DND-41 (cell line): ENCODE measurements around the gene ZFHX3.

Source experiments
- ATAC-seq: fragments of 200-7000 bp; cut with Tn5 transposase; 3 replicates; pipeline ENCODE4 v1.9.1; 2021; ENCODE audit warnings: low read depth; ENCODE audit not compliant: insufficient read depth
- DNase-seq: peaks from one replicate; pipeline ENCODE4 v3.0.0-alpha.2; 2020
- H2AFZ ChIP-seq: 2 replicates; pipeline ENCODE4 v1.6.0; 2012; ENCODE audit warnings: low read depth, low read length
- H3K27ac ChIP-seq: 2 replicates; pipeline ENCODE4 v1.5.1; 2012; ENCODE audit warnings: low read length, inconsistent platforms
- H3K27me3 ChIP-seq: fragments of 200-600 bp; sonication (generic); 2 replicates; pipeline ENCODE4 v1.6.0; 2012; ENCODE audit warnings: low read length, mild to moderate bottlenecking, inconsistent platforms; ENCODE audit not compliant: insufficient read depth, poor library complexity
- H3K36me3 ChIP-seq: 2 replicates; pipeline ENCODE4 v1.5.1; 2012; ENCODE audit warnings: low read length, inconsistent platforms; ENCODE audit not compliant: insufficient read depth
- H3K4me1 ChIP-seq: 2 replicates; pipeline ENCODE4 v1.5.1; 2012; ENCODE audit warnings: mild to moderate bottlenecking, low read length; ENCODE audit not compliant: insufficient read depth
- H3K4me2 ChIP-seq: 2 replicates; pipeline ENCODE4 v1.6.0; 2012; ENCODE audit warnings: mild to moderate bottlenecking, moderate library complexity, low read length, inconsistent platforms; ENCODE audit not compliant: insufficient read depth
- H3K4me3 ChIP-seq, 2 experiments: fragments of 200-600 bp in 1 of 2; shearing (Covaris generic) in 1 of 2; 2 replicates each; pipeline ENCODE4 v1.5.1; 2012 to 2016; ENCODE audit warnings: inconsistent platforms in 2 of 2, low read length in 2 of 2, mild to moderate bottlenecking in 2 of 2, low read depth in 1 of 2, moderate library complexity in 1 of 2
- H3K79me2 ChIP-seq: 2 replicates; pipeline ENCODE4 v1.6.0; 2012; ENCODE audit warnings: low read length, inconsistent platforms; ENCODE audit not compliant: insufficient read depth
- H3K9ac ChIP-seq: 2 replicates; pipeline ENCODE4 v1.6.0; 2012; ENCODE audit warnings: low read depth, mild to moderate bottlenecking, inconsistent platforms, low read length, moderate library complexity
- H3K9me3 ChIP-seq: 2 replicates; pipeline ENCODE4 v1.5.1; 2012; ENCODE audit warnings: low read length, moderate library complexity, mild to moderate bottlenecking, inconsistent platforms; ENCODE audit not compliant: insufficient read depth, severe bottlenecking
- H4K20me1 ChIP-seq: 2 replicates; pipeline ENCODE4 v1.6.0; 2012; ENCODE audit warnings: low read length; ENCODE audit not compliant: insufficient read depth
- CTCF ChIP-seq: IDR thresholded peaks from 2 replicates; pipeline ENCODE4 v1.5.1; 2012; ENCODE audit warnings: borderline replicate concordance, low read length, moderate library complexity, mild to moderate bottlenecking; ENCODE audit not compliant: poor library complexity, severe bottlenecking; ENCODE audit errors: extremely low read depth
- EZH2 ChIP-seq: IDR thresholded peaks from 3 replicates; pipeline ENCODE4 v1.6.1; 2012; ENCODE audit warnings: borderline replicate concordance, low read depth, mild to moderate bottlenecking, moderate library complexity, low read length, inconsistent platforms; ENCODE audit not compliant: severe bottlenecking

Gene ZFHX3

DNA sequence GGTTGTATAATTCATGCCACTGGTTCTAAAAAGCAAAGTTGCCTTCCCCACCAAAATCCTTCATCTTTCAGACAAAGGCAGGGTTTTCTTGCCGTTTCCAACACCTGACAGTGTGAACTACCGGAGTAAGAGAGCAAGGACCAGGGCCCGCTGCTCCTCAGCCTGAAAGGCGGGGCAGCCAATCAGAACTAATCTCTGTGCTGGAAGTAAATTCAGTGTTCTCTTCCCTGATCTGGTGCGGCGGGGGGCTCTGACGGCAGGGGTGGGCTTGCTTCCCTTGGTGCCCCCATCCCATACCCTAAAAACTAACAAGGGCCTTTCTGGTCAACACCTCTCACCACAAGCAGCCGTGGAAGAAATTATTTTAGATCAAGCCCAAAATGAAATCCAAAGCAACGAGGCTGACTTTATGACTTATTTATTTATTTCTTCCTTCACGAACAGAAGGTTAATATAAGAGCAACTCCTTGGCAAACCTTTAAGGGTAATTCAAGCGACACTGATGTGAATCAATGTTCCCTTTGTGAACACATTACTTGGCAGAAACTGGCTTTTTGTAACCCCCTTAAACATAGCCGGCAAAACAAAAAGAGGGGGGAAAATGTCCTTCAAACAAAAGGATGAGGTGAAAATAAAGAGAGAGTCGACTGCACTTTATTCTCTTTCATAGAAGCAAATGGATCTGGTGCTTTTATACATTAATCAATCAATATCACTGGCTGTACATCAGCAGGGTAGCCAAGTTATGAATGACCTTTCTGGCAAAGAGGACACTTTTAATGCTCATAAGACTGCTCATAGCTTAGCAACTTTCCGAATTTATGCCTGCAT lies 189.9 kb downstream of the ZFHX3 start:
- H3K4me2 ChIP-seq, result no peak overlapping the region
- TF ChIP-seq EZH2 (no peak), CTCF (no peak)
- H2AFZ ChIP-seq, result no peak overlapping the region
- no peaks in the 10 kb centered on the region for H3K79me2 ChIP-seq
- no peaks in the 10 kb centered on the region; the same call in 1 of the 2 replicates for H4K20me1 ChIP-seq
- H3K27ac ChIP-seq, result no peak overlapping the region
- ATAC-seq (no peak), DNase-seq (no peak)
- no peaks in the 10 kb centered on the region for H3K27me3 ChIP-seq
- no peaks in the 10 kb centered on the region for H3K9me3 ChIP-seq
- H3K4me3 ChIP-seq, result no peak overlapping the region
- H3K4me1 ChIP-seq, result no peaks in the 10 kb centered on the region
- no peaks in the 10 kb centered on the region for H3K36me3 ChIP-seq
- no peak overlapping the region for H3K9ac ChIP-seq

DNA sequence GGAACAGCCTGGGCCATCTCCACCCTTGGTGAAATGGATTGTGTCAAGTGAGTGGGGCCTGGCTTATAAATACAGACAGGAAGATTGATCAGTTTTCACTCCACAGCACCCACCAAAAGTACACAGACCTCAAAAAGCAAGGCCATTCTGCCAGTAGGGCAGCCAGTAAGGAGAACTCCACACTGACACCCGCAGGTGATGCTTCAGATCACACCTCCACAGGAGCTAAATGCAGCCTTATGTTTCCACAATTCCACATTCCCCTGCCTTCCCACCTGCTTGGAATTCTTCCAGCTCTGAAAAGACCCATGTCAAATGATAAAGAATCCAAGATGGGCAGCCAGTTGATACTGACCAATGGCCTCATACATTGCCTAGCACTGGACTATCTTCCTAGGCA lies 191.1 kb downstream of the ZFHX3 start:
- Histone ChIP-seq H3K4me3 (no peak overlapping the region), H3K9ac (no peak overlapping the region), H3K9me3 (no peaks in the 10 kb centered on the region), H2AFZ (no peak overlapping the region), H4K20me1 (no peaks in the 10 kb centered on the region; the same call in 1 of the 2 replicates), H3K36me3 (no peaks in the 10 kb centered on the region), H3K27me3 (no peaks in the 10 kb centered on the region), H3K27ac (no peak overlapping the region), H3K4me2 (no peak overlapping the region), H3K79me2 (no peaks in the 10 kb centered on the region), H3K4me1 (no peaks in the 10 kb centered on the region)
- DNase-seq (peak; percentile 37), ATAC-seq (peak; percentile 62; the same call in 2 of the 3 replicates)
- TF ChIP-seq EZH2 (no peak), CTCF (peak; percentile 66)

DNA sequence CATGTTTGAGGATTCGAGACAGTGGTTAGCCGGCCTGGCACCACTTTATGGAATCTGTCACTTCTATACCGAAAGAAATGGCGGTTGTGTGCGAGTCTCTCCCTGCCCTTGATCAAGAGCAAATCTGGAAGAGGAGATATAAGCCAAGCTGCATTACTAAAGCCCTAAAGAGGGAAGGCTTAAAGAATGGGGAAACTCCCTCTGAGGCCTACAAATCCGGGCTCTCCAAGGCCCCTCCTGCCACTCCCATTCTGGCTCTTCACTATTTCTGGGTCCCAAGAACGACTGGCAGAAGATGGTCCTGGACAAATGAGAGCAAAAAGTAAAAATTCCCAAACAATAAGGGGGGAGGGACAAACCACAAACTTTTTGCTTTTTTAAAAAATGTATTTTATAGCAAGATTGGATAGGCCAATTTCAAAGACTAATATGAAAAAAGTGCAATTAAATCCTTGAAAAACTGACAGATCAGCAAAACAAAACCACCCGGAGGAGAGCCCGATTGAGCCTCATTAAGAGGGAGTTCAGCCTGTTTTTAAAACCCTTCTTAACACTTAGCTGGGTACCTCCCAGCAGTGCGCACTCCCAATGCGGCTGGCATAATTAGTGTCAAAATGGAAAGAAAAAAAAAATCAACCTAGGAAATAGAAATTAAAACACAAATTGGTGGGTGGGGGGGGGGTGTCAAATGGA lies 193.5 kb downstream of the ZFHX3 start:
- Histone ChIP-seq H3K79me2 (no peaks in the 10 kb centered on the region), H3K4me3 (no peak overlapping the region), H3K9ac (no peak overlapping the region), H2AFZ (no peak overlapping the region), H3K27me3 (no peaks in the 10 kb centered on the region), H3K27ac (no peak overlapping the region), H3K4me1 (no peaks in the 10 kb centered on the region), H4K20me1 (no peaks in the 10 kb centered on the region; the same call in 1 of the 2 replicates), H3K36me3 (no peaks in the 10 kb centered on the region), H3K4me2 (no peak overlapping the region), H3K9me3 (no peaks in the 10 kb centered on the region)
- no peak for ATAC-seq
- TF ChIP-seq EZH2, result no peak
- TF ChIP-seq CTCF, result no peak
- no peak for DNase-seq
